HFF-Myc (cell line): ENCODE data around the gene TMBIM1.

ENCODE experiments used
- DNase-seq: peaks from one replicate; pipeline ENCODE4 v3.0.0-alpha.2; 2011; ENCODE audit warnings: low read depth; ENCODE audit errors: extremely low read depth
- H3K4me3 ChIP-seq: replicated peaks from 2 replicates; pipeline ENCODE4 v1.5.1; 2011; ENCODE audit warnings: low read depth, mild to moderate bottlenecking, control low read depth, low read length
- TF ChIP-seq, protein P1 (sequence below): IDR thresholded peaks from 2 replicates; pipeline ENCODE4 v1.5.1; 2012; ENCODE audit warnings: mild to moderate bottlenecking, low read depth, low read length, control low read depth; ENCODE audit errors: missing control alignments

Gene TMBIM1

GRCh38 chr2:218260742-218261422 lies 31.4 kb downstream of the TMBIM1 start, which contains the start of gene GPBAR1:
Gene GPBAR1 (plus strand): TSS chr2:218261015. CDS start chr2:218262725, 1,710 bp downstream.
- TF ChIP-seq, protein P1, sequence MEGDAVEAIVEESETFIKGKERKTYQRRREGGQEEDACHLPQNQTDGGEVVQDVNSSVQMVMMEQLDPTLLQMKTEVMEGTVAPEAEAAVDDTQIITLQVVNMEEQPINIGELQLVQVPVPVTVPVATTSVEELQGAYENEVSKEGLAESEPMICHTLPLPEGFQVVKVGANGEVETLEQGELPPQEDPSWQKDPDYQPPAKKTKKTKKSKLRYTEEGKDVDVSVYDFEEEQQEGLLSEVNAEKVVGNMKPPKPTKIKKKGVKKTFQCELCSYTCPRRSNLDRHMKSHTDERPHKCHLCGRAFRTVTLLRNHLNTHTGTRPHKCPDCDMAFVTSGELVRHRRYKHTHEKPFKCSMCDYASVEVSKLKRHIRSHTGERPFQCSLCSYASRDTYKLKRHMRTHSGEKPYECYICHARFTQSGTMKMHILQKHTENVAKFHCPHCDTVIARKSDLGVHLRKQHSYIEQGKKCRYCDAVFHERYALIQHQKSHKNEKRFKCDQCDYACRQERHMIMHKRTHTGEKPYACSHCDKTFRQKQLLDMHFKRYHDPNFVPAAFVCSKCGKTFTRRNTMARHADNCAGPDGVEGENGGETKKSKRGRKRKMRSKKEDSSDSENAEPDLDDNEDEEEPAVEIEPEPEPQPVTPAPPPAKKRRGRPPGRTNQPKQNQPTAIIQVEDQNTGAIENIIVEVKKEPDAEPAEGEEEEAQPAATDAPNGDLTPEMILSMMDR: no peak
- DNase-seq: no peak
- H3K4me3 ChIP-seq: no peak within 1 kb of the TSS

DNA sequence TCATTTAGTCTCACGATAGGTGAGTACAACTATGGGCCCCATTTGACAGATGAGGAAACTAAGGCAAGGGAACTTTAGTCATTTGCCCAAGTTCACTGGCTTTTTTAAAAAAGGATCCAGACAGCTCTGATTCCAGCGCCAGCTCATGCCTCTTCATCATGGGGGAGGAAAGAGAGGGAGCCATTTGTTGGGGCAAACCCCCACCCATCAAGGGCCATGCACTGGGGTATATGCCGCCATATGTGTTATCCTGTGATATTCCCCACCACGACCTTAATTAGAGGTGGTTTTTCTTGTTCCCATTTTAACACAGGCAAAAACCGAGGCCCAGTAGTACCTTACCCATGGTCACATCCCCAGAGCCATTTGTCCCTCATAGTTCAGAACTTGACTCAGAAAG lies 32.1 kb downstream of the TMBIM1 start:
- TF ChIP-seq, protein P1: no peak
- H3K4me3 ChIP-seq: no peak overlapping the region
- no peak for DNase-seq

DNA sequence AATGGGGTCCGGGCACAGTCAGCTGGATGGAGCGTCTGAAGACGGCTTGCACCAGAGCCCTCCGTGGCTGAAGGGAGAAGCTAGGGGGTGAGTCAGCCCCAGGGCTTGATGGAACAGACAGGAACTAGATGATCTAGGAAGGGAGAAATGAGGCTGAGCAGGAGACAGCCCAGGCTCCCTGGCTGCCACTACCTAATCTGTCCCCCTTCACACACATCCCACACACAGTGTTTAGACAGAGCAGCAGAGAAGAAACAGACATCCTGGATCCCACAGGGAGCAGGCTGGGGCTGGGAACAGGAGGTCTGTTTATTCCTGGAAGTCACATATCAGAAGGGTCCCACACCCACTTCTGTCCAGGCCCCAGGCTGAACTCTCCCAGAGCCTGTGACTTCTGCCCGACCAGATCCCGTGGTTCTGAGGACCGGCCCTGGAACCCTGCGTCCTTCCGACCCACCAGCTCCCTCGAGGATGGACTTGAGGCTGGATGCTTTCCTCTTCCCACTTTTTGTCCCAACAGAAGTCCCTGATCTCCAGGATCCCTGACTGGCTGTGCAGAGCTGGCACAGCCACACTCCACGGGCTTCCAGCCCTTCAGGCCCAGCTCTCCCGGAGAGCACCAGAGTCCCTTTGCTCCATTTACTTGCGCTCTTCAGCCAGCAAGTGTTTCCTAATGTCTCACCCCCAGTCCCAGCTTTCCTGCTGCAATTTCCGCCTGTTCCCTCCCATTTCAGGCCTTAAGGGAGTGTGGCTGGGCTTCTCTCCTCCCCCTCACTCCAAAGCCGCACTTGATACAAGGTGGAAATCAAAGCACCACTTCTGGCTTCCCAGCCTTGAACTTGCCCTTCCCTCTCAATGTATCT lies 33.0 kb downstream of the TMBIM1 start:
- no peak for DNase-seq
- no peak overlapping the region for H3K4me3 ChIP-seq

GRCh38 chr2:218257390-218257981 lies 34.8 kb downstream of the TMBIM1 start:
- no peak overlapping the region for H3K4me3 ChIP-seq
- DNase-seq: no peak
- TF ChIP-seq, protein P1: peak; percentile 81

More for the DNA sequence above, 33.0 kb downstream of the TMBIM1 start:
- TF ChIP-seq, protein P1: no peak

- DNase-seq: no peak
- no peak overlapping the region for H3K4me3 ChIP-seq
- TF ChIP-seq, protein P1: no peak
These were observed 35.5 kb downstream of the TMBIM1 start for GRCh38 chr2:218256612-218257350.

DNA sequence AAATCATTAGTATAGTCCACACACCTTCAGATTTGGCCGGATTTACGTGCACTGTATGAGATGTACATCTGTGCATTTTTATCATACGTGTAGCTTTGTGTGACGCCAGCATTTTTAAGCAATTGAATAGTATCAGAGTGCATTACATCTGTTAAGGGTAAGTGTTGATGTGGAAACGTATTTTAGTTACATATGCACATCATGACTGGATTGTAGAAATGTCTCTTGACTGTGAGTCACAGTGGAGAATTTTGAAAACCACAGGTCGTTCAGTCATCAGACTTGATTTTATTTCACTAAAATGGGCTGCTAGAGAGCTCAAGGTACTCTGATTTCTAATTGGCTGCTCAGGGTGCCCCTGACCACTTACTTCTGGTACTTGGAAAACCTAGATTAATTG lies 36.9 kb downstream of the TMBIM1 start:
- H3K4me3 ChIP-seq: no peak overlapping the region
- DNase-seq: no peak
- TF ChIP-seq, protein P1: no peak
